Breast epithelium (tissue), 4 donors: ENCODE measurements around the gene FHIT. TPM values are rescaled to one million over a fixed set of nuclear protein-coding genes. Genes with fewer than 3 reads are reported as not detected.

Experiments
- DNase-seq, 2 donors: peaks; one replicate each; pipeline ENCODE4 v3.0.0-alpha.2; 2019; ENCODE audit warnings: low spot score in 2 of 2
- H3K27ac ChIP-seq, 2 donors: fragments of 200-600 bp; sonication (generic) in 1 of 2; one replicate each; pipeline ENCODE4 v1.5.1; 2016 to 2019; ENCODE audit warnings: mild to moderate bottlenecking in 1 of 2
- H3K27me3 ChIP-seq, 2 donors: fragments of 200-600 bp; sonication (generic) in 1 of 2; one replicate each; pipeline versions ENCODE4 v1.5.1 to v1.6.0; 2017 to 2019; ENCODE audit warnings: control low read depth in 1 of 2, mild to moderate bottlenecking in 1 of 2
- H3K36me3 ChIP-seq: fragments of 200-600 bp; one replicate; pipeline ENCODE4 v1.5.1; 2019
- H3K4me1 ChIP-seq, 2 donors: fragments of 200-600 bp; sonication (generic); one replicate each; pipeline ENCODE4 v1.5.1; 2016 to 2019; ENCODE audit warnings: control low read depth in 1 of 2
- H3K4me3 ChIP-seq, 3 donors: fragments of 200-600 bp; sonication (generic); 1 replicate in 2 of 3; 2 replicates in 1 of 3; pipeline ENCODE4 v1.5.1; 2016 to 2019; ENCODE audit warnings: mild to moderate bottlenecking in 3 of 3, moderate library complexity in 2 of 3
- H3K9me3 ChIP-seq, 2 donors: fragments of 200-600 bp; sonication (generic) in 1 of 2; one replicate each; pipeline ENCODE4 v1.5.1; 2016 to 2019; ENCODE audit warnings: control low read depth in 1 of 2
- CTCF ChIP-seq, 3 donors: fragments of 450-650 bp; IDR thresholded peaks; one replicate each; pipeline ENCODE4 v1.5.1; 2016 to 2017; ENCODE audit warnings: antibody characterized with exemption in 3 of 3, mild to moderate bottlenecking in 3 of 3, moderate library complexity in 3 of 3
- POLR2A ChIP-seq: fragments of 450-650 bp; IDR thresholded peaks from one replicate; pipeline ENCODE4 v1.6.1; 2016; ENCODE audit warnings: antibody characterized with exemption, mild to moderate bottlenecking, moderate library complexity
- POLR2AphosphoS5 ChIP-seq, 3 donors: sonication (generic); formaldehyde crosslinking; IDR thresholded peaks; one replicate each; pipeline ENCODE4 v1.6.1; 2017; ENCODE audit warnings: antibody characterized with exemption in 3 of 3
- intact Hi-C: fragments of 100-400 bp; cut with DNase I; formaldehyde crosslinking; loops from one replicate; pipeline ENCODE4 v1.15.1; 2023; ENCODE audit warnings: low total_unique reads
- total RNA-seq, 3 donors: library from RNA; depleted of rRNA; stranded (reverse); fragments of >200 nt; gene quantifications; one replicate each; pipeline ENCODE4 v1.1.0, GENCODE V29; 2016

Gene FHIT
- total RNA-seq, 3 donors from 2014 or later, result 9.0 to 19.2 (median 17.7) TPM

DNA sequence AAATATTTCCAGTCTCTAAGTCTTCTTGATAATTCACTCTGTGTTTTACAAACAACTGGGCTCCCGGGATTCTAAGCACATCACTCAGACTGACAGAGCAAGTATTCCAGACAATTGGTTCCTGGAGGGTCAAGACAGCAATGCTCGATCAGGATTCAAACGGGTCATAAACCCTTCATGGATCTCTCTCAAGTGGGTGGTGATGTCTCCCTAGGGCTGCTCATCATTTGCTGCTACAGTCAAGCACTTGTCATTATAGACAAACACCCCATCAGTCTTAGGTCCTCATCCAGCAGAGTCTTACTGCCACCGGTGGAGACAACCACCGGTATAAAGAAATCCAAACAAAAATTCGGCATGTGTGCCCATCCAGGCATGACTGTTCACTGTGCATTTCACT is 921.1 kb downstream of the FHIT start:
- H3K36me3 ChIP-seq, result no peaks in the 10 kb centered on the region
- H3K27ac ChIP-seq, result no peak overlapping the region
- no peaks in the 10 kb centered on the region for H3K27me3 ChIP-seq
- intact Hi-C loops, result no loop called here
- TF ChIP-seq POLR2A (no peak), POLR2AphosphoS5 (IDR thresholded peaks at IDR 0.05) (no peak), CTCF (IDR thresholded peaks at IDR 0.05) (no peak)
- H3K9me3 ChIP-seq, result no peaks in the 10 kb centered on the region
- no peaks in the 10 kb centered on the region for H3K4me1 ChIP-seq
- DNase-seq, result no peak
- no peak overlapping the region for H3K4me3 ChIP-seq

- intact Hi-C loops, result no loop called here
- H3K9me3 ChIP-seq, result no peaks in the 10 kb centered on the region
- TF ChIP-seq POLR2A, result no peak
- TF ChIP-seq CTCF (IDR thresholded peaks at IDR 0.05), result no peak
- no peak for TF ChIP-seq POLR2AphosphoS5 (IDR thresholded peaks at IDR 0.05)
- H3K27ac ChIP-seq, result no peak overlapping the region
- no peak for DNase-seq
- H3K4me1 ChIP-seq, result no peaks in the 10 kb centered on the region
- H3K36me3 ChIP-seq, result no peaks in the 10 kb centered on the region
- no peaks in the 10 kb centered on the region for H3K27me3 ChIP-seq
- no peak overlapping the region for H3K4me3 ChIP-seq
These were observed 925.6 kb downstream of the FHIT start for GRCh38 chr3:60325610-60326170.

DNA sequence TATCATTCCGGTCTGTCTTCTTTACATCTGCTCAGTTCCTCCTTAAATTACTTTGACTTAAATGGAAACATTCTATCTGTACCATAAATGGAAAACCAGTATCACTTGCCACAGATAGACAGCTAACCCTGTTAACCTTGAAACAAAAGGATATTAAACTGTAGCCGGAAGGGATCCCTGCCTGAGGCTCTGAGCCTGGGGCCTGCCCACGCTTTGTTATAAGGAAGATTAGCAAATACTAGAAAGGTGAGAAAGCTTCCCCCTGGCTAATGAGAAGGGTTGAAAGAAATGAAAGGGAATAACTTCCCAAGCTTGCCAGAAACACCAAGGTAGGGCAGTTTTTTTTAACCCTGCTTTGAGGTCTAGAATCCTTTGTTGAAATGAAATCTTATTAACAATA is 927.6 kb downstream of the FHIT start:
- H3K9me3 ChIP-seq, result no peaks in the 10 kb centered on the region
- no peaks in the 10 kb centered on the region for H3K4me1 ChIP-seq
- H3K27me3 ChIP-seq, result no peaks in the 10 kb centered on the region
- DNase-seq, result no peak
- no peak overlapping the region for H3K4me3 ChIP-seq
- intact Hi-C loops, result no loop called here
- no peak overlapping the region for H3K27ac ChIP-seq
- no peaks in the 10 kb centered on the region for H3K36me3 ChIP-seq
- TF ChIP-seq POLR2AphosphoS5 (IDR thresholded peaks at IDR 0.05), result no peak
- TF ChIP-seq CTCF (IDR thresholded peaks at IDR 0.05), result no peak

- intact Hi-C loops, result no loop called here
These were observed 928.1 kb downstream of the FHIT start for GRCh38 chr3:60323180-60323579.

More at GRCh38 chr3:60323180-60323579, 928.1 kb downstream of the FHIT start:
- Histone ChIP-seq H3K9me3 (no peaks in the 10 kb centered on the region), H3K4me3 (no peak overlapping the region), H3K36me3 (no peaks in the 10 kb centered on the region), H3K27me3 (no peaks in the 10 kb centered on the region), H3K27ac (no peak overlapping the region), H3K4me1 (no peaks in the 10 kb centered on the region)
- DNase-seq, result no peak
- TF ChIP-seq POLR2A (no peak), POLR2AphosphoS5 (IDR thresholded peaks at IDR 0.05) (no peak), CTCF (IDR thresholded peaks at IDR 0.05) (no peak)
